IMR-90 (cell line): Measurements from ENCODE around the gene GATAD2A. TPM values are rescaled to one million over a fixed set of nuclear protein-coding genes. Genes with fewer than 3 reads are reported as not detected.

Experiments used
- ATAC-seq: fragments of 200-7000 bp; cut with Tn5 transposase; 2 replicates; pipeline ENCODE4 v1.9.1; 2020; ENCODE audit warnings: low read depth, mild to moderate bottlenecking, moderate library complexity
- BruUV-seq: library from RNA; stranded (reverse); fragments of 400-500 nt; replicated peaks from 2 replicates; lab custom pipeline; 2021; lab: Mats Ljungman, UMichigan
- CTCF ChIA-PET: fragments of 300-600 bp; formaldehyde crosslinking; extraction: SDS; loops from one replicate; lab custom pipeline; 2021; ENCODE audit warnings: antibody characterized with exemption; lab: Yijun Ruan, JAX
- POLR2A ChIA-PET: fragments of 300-600 bp; sonication (Branson Sonifier 250); formaldehyde crosslinking; loops from one replicate; lab custom pipeline; 2022; ENCODE audit warnings: antibody characterized with exemption; ENCODE audit not compliant: unreplicated experiment; lab: Charles Lee
- DNase-seq: peaks from one replicate; pipeline ENCODE4 v3.0.0; 2013
- H2AFZ ChIP-seq: replicated peaks from 2 replicates; pipeline ENCODE3; 2013; ENCODE audit warnings: low read length, mild to moderate bottlenecking; ENCODE audit not compliant: poor library complexity
- H2AK5ac ChIP-seq: 2 replicates; pipeline ENCODE4 v1.6.1; 2013; ENCODE audit warnings: low read depth, low read length, inconsistent platforms
- H2AK9ac ChIP-seq: replicated peaks from 2 replicates; pipeline ENCODE3; 2013; ENCODE audit warnings: mild to moderate bottlenecking, low read depth, low read length, moderate library complexity; ENCODE audit not compliant: poor library complexity
- H2BK120ac ChIP-seq: 2 replicates; pipeline ENCODE4 v1.6.1; 2013; ENCODE audit warnings: low read depth, low read length, inconsistent platforms
- H2BK15ac ChIP-seq: 3 replicates; pipeline ENCODE4 v1.6.1; 2013; ENCODE audit warnings: low read depth, low read length, inconsistent platforms
- H2BK20ac ChIP-seq: 2 replicates; pipeline ENCODE4 v1.6.1; 2013; ENCODE audit warnings: low read depth, mild to moderate bottlenecking, inconsistent platforms, low read length, moderate library complexity
- H2BK5ac ChIP-seq: 2 replicates; pipeline ENCODE4 v1.6.1; 2013; ENCODE audit warnings: mild to moderate bottlenecking, low read depth, low read length, inconsistent platforms; ENCODE audit not compliant: poor library complexity, severe bottlenecking
- H3K14ac ChIP-seq: replicated peaks from 2 replicates; pipeline ENCODE4 v1.6.1; 2013; ENCODE audit warnings: low read depth, low read length, inconsistent platforms
- H3K18ac ChIP-seq: 2 replicates; pipeline ENCODE4 v1.6.1; 2013; ENCODE audit warnings: low read depth, low read length, control low read depth
- H3K23ac ChIP-seq: 2 replicates; pipeline ENCODE4 v1.6.1; 2013; ENCODE audit warnings: low read depth, low read length, inconsistent platforms
- H3K27ac ChIP-seq: 2 replicates; pipeline ENCODE4 v1.5.1; 2013; ENCODE audit warnings: mild to moderate bottlenecking, control low read depth, low read length; ENCODE audit not compliant: insufficient read depth
- H3K27me3 ChIP-seq: 2 replicates; pipeline ENCODE4 v1.6.1; 2013; ENCODE audit warnings: low read length; ENCODE audit not compliant: control insufficient read depth, insufficient read depth
- H3K36me3 ChIP-seq: 2 replicates; pipeline ENCODE4 v1.6.1; 2013; ENCODE audit warnings: low read length, mixed read lengths; ENCODE audit not compliant: control insufficient read depth, insufficient read depth
- H3K4ac ChIP-seq: 2 replicates; pipeline ENCODE4 v1.6.1; 2013; ENCODE audit warnings: low read depth, low read length, inconsistent platforms
- H3K4me1 ChIP-seq: 2 replicates; pipeline ENCODE4 v1.6.1; 2013; ENCODE audit warnings: low read length, mixed read lengths; ENCODE audit not compliant: control insufficient read depth, insufficient read depth
- H3K4me2 ChIP-seq: 2 replicates; pipeline ENCODE4 v1.6.1; 2013; ENCODE audit warnings: low read depth, mild to moderate bottlenecking, control low read depth, low read length, moderate library complexity
- H3K4me3 ChIP-seq: 2 replicates; pipeline ENCODE4 v1.5.1; 2013; ENCODE audit warnings: low read depth, mild to moderate bottlenecking, control low read depth, low read length, moderate library complexity; ENCODE audit not compliant: insufficient read depth
- H3K56ac ChIP-seq: 2 replicates; pipeline ENCODE4 v1.6.1; 2013; ENCODE audit warnings: low read length, inconsistent platforms; ENCODE audit not compliant: insufficient read depth; ENCODE audit errors: extremely low read depth
- H3K79me1 ChIP-seq, 2 experiments: 2 replicates each; pipeline ENCODE4 v1.6.1; 2013; ENCODE audit warnings: low read length in 2 of 2, inconsistent platforms in 1 of 2, low read depth in 1 of 2
- H3K9ac ChIP-seq: 2 replicates; pipeline ENCODE4 v1.6.1; 2013; ENCODE audit warnings: low read depth, low read length, control low read depth
- H3K9me1 ChIP-seq: 2 replicates; pipeline ENCODE4 v1.6.1; 2013; ENCODE audit warnings: low read length, inconsistent platforms; ENCODE audit not compliant: insufficient read depth
- H3K9me3 ChIP-seq: 2 replicates; pipeline ENCODE4 v1.6.1; 2013; ENCODE audit warnings: low read length; ENCODE audit not compliant: control insufficient read depth, insufficient read depth
- H4K20me1 ChIP-seq: 2 replicates; pipeline ENCODE4 v1.6.1; 2013; ENCODE audit warnings: low read length, inconsistent platforms; ENCODE audit not compliant: insufficient read depth
- H4K5ac ChIP-seq: 2 replicates; pipeline ENCODE4 v1.6.1; 2013; ENCODE audit warnings: mild to moderate bottlenecking, low read depth, low read length, control low read depth
- H4K8ac ChIP-seq, 2 experiments: 2 replicates each; pipeline ENCODE4 v1.6.1; 2013; ENCODE audit warnings: low read depth in 2 of 2, low read length in 2 of 2, control low read depth in 1 of 2, inconsistent platforms in 1 of 2
- H4K91ac ChIP-seq: 2 replicates; pipeline ENCODE4 v1.6.1; 2013; ENCODE audit warnings: low read depth, low read length, inconsistent platforms; ENCODE audit not compliant: insufficient read depth
- CEBPB ChIP-seq: IDR thresholded peaks from 2 replicates; pipeline ENCODE4 v1.6.1; 2012; ENCODE audit warnings: low read depth, low read length, improper control_type of control experiment
- FOS ChIP-seq: fragments of 150-350 bp; IDR thresholded peaks from 2 replicates; pipeline ENCODE4 v1.6.1; 2016; ENCODE audit warnings: low read depth, low read length
- MAFK ChIP-seq: IDR thresholded peaks from 2 replicates; pipeline ENCODE4 v1.6.1; 2012; ENCODE audit warnings: low read depth, low read length, improper control_type of control experiment
- MXI1 ChIP-seq: IDR thresholded peaks from 2 replicates; pipeline ENCODE4 v1.6.1; 2012; ENCODE audit warnings: low read depth, mild to moderate bottlenecking, low read length, moderate library complexity, borderline replicate concordance
- POLR2A ChIP-seq: IDR thresholded peaks from 2 replicates; pipeline ENCODE4 v1.6.1; 2012; ENCODE audit warnings: mild to moderate bottlenecking, low read depth, low read length
- WGBS, 2 experiments: methylation state at CpG; one replicate each; pipeline versions ENCODE4 v1.1.5 to v1.1.7; 2013; ENCODE audit warnings: missing lambda C conversion rate in 2 of 2; ENCODE audit not compliant: insufficient read length in 1 of 2; ENCODE audit errors: extremely low coverage in 2 of 2; 5-methylcytosine and 5-hydroxymethylcytosine counted together
- dilution Hi-C: fragments of 300-500 bp; cut with HindIII; formaldehyde crosslinking; loops from one replicate; pipeline ENCODE4 v1.14.3; 2018; ENCODE audit warnings: low sequenced_read_pairs; ENCODE audit not compliant: unreplicated experiment
- in situ Hi-C: fragments of 300-500 bp; cut with MboI; formaldehyde crosslinking; loops from 3 replicates; pipeline ENCODE4 v1.14.3; 2019; ENCODE audit warnings: low sequenced_read_pairs, inconsistent platforms, mixed read lengths
- intact Hi-C: fragments of 100-400 bp; cut with micrococcal nuclease; formaldehyde crosslinking; loops from 2 replicates; pipeline ENCODE4 v1.10.0; 2022
- polyA plus RNA-seq, 3 experiments: library from polyadenylated mRNA; depleted of rRNA; stranded (reverse); fragments of >200 nt; gene quantifications; 2 replicates each; pipeline ENCODE4 v1.2.3, GENCODE V29; 2012; ENCODE audit warnings: low replicate concordance in 1 of 3
- total RNA-seq: library from RNA; depleted of rRNA; stranded (reverse); fragments of >200 nt; gene quantifications from 2 replicates; pipeline ENCODE4 v1.2.3, GENCODE V29; 2012
- TF ChIP-seq, protein P1 (sequence below): conservative IDR thresholded peaks from 2 replicates; pipeline ENCODE4 v1.5.1; 2012; ENCODE audit warnings: mild to moderate bottlenecking, low read depth, low read length, improper control_type of control experiment
- TF ChIP-seq, protein P2 (sequence below): fragments of 150-350 bp; IDR thresholded peaks from 2 replicates; pipeline ENCODE4 v1.6.1; 2016; ENCODE audit warnings: low read depth, mild to moderate bottlenecking, low read length, moderate library complexity, borderline replicate concordance

Gene GATAD2A
- total and polyA plus RNA-seq, 2 of the 4 experiments (the other 2 are of a cell fraction) = 23.5 to 33.2 TPM

DNA sequence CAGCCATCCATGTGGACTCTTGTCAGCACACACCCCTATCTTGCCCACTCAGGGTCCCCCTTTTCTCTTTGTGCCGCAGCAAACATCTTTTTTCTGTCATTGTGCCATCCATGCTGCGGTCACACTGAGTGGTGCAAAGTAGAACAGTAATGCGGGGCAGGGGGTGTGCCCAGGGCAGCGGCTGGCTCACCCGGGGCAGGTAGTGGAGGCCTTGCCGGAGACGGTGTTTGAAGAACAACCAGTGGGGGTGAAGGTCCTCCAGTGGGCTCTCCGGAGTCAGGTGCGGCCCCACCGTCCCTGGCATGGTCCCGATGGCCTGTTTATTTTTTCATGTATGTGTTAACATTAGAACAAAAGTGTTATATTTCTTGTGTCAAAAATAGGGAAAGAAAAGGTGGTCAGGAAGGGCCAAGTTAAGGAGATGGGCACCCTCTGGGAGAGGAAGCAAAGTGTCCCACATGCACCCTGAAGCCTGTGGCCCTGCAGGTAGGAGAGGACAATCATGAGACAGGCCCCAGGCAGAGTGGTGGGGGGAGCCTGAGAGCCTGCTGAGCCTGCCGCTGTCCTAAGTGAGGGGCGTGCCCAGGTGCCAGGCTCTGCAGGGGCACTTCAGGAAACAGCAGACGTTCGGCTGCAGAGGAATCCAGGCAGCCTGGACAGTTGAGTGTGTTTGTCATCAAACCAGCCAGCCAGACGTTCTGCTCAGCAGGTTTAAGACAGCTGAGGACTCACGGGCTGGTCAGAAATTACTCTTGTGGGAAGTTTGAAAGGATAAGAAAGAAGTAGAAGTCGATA lies 97.5 kb downstream of the GATAD2A start:
- H4K8ac ChIP-seq = no peak overlapping the region
- no peak overlapping the region for H2BK5ac ChIP-seq
- no peak overlapping the region for H2BK20ac ChIP-seq
- WGBS, 2 experiments = 91% methylated on average over 7 of the region's 18 CpGs; no CpG with 5 or more reads in 1 of the 2 experiments
- H3K23ac ChIP-seq = no peak overlapping the region
- H3K4me3 ChIP-seq = no peak overlapping the region
- dilution Hi-C loops = no loop called here
- no peak overlapping the region for H4K5ac ChIP-seq
- H3K14ac ChIP-seq = no peak overlapping the region
- H4K91ac ChIP-seq = no peak overlapping the region
- BruUV-seq = no TSS peak
- no peak overlapping the region for H3K4ac ChIP-seq
- in situ Hi-C loops = no loop called here
- H2AK9ac ChIP-seq = no peak overlapping the region
- TF ChIP-seq MXI1 (no peak), FOS (no peak), POLR2A (no peak), MAFK (no peak), CEBPB (no peak)
- TF ChIP-seq, protein P1, sequence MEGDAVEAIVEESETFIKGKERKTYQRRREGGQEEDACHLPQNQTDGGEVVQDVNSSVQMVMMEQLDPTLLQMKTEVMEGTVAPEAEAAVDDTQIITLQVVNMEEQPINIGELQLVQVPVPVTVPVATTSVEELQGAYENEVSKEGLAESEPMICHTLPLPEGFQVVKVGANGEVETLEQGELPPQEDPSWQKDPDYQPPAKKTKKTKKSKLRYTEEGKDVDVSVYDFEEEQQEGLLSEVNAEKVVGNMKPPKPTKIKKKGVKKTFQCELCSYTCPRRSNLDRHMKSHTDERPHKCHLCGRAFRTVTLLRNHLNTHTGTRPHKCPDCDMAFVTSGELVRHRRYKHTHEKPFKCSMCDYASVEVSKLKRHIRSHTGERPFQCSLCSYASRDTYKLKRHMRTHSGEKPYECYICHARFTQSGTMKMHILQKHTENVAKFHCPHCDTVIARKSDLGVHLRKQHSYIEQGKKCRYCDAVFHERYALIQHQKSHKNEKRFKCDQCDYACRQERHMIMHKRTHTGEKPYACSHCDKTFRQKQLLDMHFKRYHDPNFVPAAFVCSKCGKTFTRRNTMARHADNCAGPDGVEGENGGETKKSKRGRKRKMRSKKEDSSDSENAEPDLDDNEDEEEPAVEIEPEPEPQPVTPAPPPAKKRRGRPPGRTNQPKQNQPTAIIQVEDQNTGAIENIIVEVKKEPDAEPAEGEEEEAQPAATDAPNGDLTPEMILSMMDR = no peak
- TF ChIP-seq, protein P2, sequence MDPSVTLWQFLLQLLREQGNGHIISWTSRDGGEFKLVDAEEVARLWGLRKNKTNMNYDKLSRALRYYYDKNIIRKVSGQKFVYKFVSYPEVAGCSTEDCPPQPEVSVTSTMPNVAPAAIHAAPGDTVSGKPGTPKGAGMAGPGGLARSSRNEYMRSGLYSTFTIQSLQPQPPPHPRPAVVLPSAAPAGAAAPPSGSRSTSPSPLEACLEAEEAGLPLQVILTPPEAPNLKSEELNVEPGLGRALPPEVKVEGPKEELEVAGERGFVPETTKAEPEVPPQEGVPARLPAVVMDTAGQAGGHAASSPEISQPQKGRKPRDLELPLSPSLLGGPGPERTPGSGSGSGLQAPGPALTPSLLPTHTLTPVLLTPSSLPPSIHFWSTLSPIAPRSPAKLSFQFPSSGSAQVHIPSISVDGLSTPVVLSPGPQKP = no peak
- DNase-seq (no peak), ATAC-seq (no peak)
- H2AFZ ChIP-seq = no peak overlapping the region
- H2AK5ac ChIP-seq = no peak overlapping the region
- no peaks in the 10 kb centered on the region for H3K4me1 ChIP-seq
- no peaks in the 10 kb centered on the region for H3K9me3 ChIP-seq
- no peaks in the 10 kb centered on the region; the same call in 1 of the 2 replicates for H4K20me1 ChIP-seq
- ChIA-PET POLR2A (no interaction called here), CTCF (no interaction called here)
- H3K56ac ChIP-seq = no peak overlapping the region
- intact Hi-C loops = no loop called here
- H3K27ac ChIP-seq = no peak overlapping the region
- H3K79me1 ChIP-seq = peaks cover 7 to 14% of the 10 kb centered on the region in 2 experiments; a peak in 3 of 4 replicates
- no peak overlapping the region for H2BK15ac ChIP-seq
- H3K9ac ChIP-seq = no peak overlapping the region
- H3K27me3 ChIP-seq = no peaks in the 10 kb centered on the region
- no peaks in the 10 kb centered on the region; the same call in 1 of the 2 replicates for H3K9me1 ChIP-seq
- no peak overlapping the region for H2BK120ac ChIP-seq
- H3K36me3 ChIP-seq = peaks cover 74% of the 10 kb centered on the region
- H3K4me2 ChIP-seq = no peak overlapping the region
- no peak overlapping the region for H3K18ac ChIP-seq
